Amygdala (tissue), 56 donors: Measurements from ENCODE around the gene KRTAP5-2.
A peak's percentile ranks its signal among the peaks of the same experiment; 100 is the strongest.

Experiments used
- DNase-seq, 56 donors: peaks; one replicate each; lab custom pipeline; 2025; lab: John Stamatoyannopoulos, UW

KRTAP5-2 gene

DNA sequence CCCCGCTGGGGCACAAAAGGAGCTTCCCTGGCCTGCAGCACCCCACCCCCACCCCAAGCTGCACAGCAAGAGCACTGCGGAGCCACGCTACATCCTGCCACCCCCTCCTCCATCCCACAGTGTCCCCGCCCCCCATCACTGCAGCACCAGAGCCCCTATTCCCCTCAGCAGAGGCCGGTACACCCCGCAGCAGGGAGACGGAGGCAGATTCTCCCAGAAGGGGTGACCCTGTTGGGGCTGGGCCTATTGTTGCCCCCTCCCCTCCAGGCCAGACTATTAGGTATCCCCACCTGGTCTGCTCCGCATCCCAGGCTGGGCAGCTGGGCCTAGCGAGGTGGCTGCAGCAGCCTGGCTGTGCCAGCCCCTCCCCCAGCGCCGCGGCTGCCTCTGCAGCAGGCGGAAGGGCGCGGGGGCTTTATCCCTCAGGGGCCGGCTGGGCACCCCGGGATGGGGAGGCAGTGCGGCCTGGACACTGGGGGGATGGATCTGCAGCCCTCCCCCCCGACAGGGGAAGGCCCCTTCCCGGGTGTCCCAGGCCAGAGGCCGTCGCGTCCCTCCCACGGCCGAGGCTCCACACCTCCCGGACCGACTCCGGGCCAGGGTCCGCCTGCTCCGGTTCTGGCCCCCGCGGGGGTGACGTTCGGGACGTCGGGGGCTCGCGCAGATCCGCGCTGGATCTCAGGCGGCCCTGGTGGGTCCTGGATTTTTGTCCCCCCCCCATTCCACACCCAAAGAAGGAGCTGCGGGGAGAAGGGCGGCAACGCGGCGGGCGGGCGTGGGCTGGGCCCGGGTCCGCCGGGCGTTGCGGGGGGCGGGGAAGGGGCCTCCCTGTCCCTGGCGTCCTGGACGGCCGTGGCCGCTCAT is 27.0 kb downstream of the KRTAP5-2 start:
- peak in 9 of 56 donors; percentile 29 to 68 (median 56) for DNase-seq

DNA sequence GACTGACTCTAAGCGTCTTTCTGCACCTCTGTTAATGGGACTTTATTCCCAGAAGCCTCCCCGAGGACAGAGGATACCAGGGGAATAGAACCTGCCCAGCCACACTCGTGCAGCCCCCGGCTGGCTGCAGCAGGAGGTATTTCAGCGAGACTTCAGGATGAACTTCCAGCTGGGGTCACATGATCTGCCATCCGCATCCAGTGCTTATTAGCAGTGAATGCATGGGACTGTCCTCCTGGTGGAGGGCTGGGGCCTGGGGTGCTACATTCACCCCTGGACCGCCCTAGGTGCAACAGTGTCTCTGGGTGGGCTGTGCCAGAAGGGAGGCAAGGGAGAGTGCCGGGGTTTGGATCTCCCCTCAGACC is 27.6 kb downstream of the KRTAP5-2 start:
- DNase-seq = no peak

DNA sequence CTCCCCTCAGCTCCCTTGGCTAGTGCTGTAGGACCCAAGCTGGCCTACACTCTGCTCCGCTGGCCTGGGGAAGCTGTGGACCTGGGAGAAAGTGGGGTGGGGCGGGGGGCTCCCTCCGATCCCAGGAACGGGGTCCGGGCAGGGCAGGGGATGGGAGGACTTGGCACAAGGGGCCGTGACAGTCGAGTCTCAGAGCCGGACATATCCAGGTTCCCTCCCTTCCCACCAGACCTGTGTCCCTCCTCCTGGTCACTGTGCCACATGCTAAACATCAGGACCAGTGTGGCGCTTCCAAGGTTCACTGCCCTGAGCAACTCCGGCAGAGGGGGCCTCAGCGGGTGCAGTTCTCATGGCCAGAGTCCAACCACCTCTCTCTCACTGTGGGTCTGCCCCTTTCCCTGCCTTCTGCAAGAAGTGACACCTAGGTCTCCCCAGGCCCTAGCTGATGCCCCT is 28.1 kb downstream of the KRTAP5-2 start:
- no peak for DNase-seq

DNA sequence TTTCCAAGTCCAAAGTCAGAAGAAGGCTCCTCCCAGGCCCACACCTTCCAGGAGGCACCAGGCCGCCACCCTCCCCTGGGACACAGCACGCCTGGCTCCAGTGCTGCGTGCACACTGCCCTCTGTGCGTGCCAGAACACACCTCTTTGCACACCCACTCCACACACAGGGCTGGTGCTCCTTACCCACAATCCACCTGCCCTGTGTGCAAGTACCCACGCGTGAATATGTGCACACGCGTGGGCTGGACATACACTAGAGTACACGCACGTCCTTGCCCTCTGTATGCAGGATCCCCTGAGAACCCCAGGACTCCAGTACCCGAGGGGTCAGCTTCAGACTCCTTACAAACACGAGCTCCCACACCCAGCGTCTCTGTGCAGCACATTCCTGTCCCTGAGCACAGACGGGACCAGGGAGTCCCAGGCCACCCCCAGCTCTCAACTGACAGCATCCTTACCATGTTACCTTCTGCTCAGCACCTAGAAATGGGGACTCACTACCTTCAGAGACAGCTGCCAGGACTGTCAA is 28.8 kb downstream of the KRTAP5-2 start:
- DNase-seq = no peak

DNA sequence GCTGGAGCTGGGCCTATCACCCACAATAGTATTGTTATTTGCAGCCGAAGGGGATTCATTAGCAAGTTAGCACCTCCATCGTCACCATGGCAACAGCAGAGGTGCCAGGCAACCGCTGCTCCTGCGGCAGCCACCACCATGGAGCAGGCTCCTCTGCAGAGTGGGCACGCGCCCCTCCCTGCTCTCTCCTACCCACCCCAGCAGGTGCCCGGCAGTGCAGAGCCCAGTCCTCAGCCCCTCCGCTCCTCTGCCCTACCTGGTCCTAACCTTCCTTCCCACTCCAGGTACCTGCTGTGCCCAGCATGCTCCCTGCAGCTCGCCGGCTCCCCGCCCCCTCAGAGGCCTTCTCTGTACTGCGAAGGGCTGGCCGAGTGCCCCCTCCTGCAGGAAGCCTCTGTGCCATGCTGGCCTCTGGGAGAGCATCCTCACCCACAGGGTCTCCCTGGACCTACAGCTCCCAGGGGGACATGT is 29.6 kb downstream of the KRTAP5-2 start:
- DNase-seq = peak in 4 of 56 donors; percentile 28 to 56 (median 38)

DNA sequence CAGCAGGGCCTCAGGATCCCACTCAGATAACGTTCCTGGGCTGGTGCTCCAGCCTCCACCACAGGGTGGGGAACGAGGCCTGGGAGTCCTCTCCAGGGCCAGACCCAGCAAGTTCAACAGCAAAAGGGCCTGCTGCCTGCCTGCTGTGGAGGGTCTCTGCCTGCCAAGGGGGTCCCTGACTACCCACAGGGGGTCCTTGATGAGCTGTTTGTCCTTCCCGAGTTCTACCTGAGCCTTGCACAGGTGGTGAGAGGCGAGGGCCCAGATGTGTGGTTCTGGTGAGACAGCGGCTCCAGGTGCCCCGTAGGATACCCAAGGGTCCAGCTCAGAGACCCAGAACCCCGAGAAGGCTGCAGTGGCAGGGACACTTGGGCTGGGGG is 30.4 kb downstream of the KRTAP5-2 start:
- no peak for DNase-seq

DNA sequence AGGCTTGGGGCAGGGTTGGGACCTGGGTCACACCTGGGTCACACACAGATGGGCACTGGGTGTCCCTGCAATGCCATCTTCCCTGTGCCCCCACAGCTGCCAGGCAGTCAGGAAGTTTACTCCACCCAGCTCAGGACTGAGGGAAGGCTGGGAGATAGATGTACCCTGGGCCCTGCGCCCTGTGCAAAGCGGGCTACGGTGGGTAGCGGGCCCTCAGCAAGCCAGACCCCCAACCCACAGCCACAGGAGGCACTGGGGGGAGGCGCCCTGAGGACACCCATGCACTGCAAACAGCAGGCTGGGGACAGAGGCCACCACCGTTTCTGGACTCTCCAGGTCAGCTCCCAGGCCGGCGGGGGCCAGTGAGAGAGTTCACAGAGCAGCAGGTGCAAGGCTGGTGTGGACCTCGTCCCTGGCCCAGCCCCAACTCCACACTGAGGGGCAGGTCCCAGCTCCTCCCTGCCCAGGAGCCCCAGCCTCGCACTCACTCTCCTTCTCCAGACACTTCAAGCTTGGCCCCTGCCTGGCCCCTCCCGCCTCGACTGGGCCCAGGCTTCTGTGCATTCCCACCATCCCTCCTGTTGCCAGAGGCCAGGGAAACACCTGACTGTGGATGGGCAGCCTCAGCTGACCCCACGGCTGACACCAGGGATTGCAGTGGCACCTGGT is 30.9 kb downstream of the KRTAP5-2 start:
- no peak for DNase-seq

DNA sequence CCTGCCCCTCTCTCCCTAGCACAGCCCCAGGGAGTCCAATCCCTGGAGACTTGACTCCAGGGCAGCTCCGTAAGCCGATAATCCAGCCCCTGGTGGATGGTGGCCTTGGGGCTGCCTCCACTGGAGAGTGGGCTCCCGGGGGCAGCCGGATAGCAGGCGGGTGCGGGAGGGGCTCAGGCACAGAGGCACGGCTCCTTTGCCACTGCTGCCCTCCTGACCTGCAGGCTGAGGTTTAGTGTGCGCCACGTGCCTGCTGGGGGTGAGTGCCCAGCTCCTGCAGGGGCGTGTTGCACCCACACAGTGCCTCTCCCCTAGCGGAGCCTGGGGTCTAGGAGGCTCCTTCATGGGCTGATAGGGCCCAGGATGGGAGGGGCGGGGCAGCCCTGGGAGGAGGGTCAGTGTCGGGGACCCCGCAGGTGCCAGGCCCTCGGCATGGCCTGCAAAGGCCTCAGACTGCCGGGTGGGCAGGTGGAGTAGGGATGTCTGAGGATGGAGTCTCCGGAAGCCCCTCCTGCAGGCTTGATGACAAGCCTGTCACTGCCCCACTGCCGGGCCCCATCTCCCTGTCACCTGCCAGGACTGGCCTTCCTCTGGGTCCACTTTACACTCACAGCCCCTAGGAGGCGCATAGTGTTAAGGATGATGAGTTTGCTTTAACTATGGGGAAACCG is 31.6 kb downstream of the KRTAP5-2 start:
- DNase-seq = no peak

DNA sequence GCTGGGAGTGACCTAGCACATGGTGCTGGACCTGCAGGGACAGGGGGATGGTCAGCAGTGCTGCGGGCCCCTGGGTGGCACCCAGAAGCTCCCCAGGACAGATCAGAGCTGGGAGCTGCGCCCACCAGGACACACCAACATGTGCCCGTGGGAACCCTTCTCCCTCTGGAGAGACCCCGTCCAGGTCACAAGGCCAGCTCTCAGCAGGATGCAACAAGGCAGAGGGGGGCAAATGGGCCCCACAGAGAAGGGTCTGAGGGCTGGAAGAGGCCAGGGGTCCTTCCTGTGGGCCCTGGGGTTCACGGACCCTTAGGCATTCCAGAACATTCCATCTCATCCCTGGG is 32.2 kb downstream of the KRTAP5-2 start:
- DNase-seq = no peak

DNA sequence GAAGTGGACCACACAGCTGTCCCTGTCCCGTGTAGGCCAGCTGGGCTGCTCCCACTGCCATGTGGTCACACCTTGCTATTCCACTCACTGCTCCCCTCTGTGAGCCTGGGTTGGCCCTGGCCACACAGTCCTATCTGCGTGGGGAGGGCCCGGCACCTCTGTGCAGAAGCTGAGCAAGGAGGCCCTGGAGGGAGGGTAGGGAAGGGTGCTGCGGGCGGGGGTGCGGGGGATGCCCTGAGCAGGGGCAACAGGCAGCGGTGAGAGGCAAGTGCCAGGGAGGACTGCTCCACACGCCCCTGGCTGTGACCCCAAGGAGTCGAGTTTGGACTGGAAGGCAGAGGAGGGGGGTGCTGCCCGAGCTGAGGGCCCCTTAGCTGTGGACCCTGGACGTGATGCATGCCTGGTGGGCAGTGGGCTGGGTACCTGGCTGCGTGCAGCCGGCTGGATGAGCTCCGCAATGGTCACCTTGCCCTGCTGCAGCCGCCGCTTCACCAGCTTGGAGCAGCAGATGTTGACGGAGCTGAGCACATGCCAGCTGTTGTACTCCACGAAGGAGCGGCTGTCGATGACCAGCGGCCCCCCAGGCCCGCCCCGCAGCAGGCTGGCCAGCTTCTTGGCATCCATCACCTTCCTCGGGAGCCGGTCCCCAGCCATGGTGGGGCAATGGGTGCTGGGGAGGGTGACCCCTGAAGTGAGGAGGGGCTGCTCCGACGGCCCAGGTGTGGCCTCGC is 32.8 kb downstream of the KRTAP5-2 start:
- DNase-seq = no peak

DNA sequence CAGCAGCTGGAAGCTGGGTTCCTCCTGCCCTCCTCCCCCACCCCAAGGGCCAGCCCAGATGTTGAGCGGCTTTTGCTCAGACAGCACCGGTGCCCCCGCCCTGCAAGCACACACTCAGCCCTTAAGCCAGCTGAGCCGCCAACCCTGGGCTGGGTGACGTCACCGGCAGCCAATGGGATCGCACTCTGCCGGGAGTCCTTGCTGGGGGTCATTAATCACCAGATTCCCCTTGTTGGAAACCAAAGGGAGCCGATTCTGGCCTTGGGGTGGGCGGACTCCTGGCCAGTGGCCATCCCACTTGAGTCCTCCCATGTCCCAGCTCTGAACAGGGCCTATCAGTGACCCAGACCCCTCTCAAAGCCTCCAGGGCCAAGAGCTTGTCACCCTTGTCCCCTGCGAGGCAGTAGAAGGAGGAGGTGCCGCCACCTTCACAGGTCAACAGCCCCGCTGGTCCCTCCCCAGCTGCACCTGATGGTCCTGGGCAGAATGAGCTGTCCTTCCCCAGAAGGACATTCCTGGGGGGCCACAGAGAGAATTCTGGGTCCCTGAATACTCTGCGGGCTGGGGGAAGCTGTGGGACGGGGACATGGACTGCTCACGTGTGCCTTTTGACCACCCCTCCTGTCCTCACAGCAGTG is 33.4 kb downstream of the KRTAP5-2 start:
- DNase-seq = peak in 24 of 56 donors; percentile 24 to 88 (median 56)

DNA sequence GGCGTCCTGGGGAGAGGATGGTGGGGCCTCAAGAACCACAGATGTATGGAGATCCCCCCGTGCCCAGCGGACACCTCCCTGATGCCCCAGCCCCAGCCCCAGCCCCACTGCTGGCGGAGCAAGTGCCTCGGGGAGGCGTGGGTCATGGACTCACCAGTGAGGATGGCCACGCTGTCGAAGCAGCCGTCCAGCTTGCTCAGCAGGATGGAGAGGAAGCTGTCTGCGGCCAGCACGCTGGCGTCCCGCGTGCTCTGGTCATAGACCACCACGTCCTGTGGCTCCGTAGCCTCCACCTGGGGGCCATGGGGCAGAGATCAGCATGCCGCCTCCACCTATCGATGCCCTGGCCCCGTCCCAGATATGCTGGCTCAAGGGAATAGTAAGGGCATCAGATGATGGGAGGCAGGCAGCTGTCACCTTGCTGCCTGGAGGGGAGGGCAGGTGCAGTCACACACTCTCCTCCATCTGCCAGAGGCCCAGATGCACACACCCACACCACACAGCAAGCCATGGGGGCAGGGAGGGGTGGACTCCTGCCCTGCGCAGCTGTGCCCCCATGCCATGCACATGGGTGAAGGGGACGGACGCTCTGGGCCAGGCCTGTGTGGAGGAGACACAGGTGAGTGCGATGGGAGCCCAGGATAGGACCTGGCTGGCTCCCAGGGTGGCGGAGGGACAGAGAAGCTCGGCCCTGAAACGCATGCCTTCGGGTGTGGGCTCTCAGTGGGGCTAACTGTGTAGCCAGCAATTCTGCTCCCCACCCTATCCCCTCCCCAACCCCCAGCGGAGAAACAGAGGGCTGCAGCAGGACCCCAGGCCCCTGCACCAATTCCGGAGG is 34.2 kb downstream of the KRTAP5-2 start:
- no peak for DNase-seq

DNA sequence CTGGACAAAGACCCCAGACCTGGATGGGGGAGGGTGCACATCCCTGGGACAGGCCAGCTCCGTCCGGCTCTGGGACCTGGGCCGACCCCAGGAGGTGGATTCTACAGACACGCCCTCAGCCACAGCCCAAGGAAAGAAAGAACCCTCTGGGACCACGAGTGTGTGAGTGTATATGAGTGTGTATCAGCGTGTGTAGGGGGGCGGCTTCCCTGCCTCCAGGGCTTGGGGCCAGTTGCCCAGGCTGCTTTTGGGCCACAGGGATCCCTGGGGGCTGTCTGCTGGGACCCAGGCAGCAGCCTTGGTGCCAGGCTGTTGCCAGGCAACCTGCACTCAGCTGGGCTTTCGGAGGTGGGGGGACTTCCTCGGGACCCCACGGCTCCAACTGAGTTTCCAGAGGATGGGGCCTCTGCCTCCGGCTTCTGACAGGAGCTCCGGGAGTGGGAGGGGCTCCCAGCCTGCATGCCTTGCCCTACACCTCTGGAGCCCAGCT is 34.9 kb downstream of the KRTAP5-2 start:
- DNase-seq = no peak

DNA sequence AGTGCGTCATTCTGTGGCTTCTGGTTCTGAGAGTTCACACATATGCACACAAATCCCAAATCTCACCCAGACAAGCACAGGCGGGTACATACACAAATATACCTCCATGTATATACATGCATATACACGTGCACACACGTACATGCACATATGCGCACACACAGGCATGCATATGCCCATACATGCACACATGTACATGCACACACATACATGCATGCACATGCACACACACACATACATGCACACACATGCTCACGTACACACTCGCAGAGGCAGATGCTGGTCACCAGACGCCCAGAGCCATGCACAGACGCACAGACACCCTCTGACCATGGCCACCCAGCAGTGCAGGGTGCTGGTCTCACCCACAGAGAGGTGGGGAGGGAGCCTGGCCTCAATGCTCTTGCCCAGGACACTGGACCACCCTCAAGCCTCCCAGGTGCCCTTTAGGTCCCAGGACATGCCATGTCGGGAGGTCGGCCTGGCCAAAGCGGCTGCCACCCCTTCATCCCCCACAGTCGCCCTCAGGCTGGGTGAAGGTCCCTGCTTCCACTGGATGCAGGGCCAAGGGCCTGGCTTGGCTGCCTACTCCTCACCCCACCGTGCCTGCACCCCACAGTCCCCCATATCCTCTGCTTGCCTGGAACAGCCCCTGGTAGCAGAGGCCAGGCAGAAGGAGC is 35.5 kb downstream of the KRTAP5-2 start:
- DNase-seq = no peak

DNA sequence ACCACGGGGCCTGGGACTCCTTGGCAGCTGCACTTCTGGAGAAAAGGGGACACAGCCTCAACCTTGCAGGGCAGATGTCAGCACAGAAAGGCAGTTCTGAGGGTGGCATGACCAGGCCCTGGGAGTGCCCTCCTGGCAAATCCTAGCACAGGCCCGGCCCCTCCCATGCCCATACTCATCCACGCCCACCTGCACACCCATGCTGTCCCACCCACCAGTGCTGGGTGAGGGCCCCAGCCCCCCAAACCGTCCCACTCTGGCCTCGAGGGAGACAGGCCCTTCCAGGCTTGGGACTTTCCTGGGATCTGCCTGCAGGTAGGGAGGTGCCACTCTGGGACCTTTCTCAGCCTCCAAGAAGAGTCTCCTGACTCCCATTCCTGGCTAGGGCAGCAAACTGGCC is 36.1 kb downstream of the KRTAP5-2 start:
- DNase-seq = no peak

DNA sequence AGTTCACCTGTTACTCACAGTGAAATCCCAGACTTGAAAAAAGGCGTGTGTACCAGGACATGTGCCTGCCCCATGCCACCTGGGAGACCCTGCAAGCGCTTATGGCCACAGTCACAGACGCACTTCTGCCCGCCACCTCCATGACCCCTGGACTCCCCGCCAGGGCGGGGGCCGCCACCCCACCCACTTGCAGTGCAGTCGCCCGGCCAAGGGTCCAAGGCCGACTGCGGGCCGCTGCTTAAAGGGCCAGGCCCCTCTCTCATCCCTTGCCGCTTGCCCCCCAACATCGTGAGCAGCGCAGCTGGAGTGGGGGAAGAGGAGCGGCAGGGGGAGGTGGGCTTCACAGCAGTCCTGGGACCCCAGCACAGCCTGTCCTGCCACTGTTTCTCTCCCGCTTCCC is 36.8 kb downstream of the KRTAP5-2 start:
- no peak for DNase-seq

DNA sequence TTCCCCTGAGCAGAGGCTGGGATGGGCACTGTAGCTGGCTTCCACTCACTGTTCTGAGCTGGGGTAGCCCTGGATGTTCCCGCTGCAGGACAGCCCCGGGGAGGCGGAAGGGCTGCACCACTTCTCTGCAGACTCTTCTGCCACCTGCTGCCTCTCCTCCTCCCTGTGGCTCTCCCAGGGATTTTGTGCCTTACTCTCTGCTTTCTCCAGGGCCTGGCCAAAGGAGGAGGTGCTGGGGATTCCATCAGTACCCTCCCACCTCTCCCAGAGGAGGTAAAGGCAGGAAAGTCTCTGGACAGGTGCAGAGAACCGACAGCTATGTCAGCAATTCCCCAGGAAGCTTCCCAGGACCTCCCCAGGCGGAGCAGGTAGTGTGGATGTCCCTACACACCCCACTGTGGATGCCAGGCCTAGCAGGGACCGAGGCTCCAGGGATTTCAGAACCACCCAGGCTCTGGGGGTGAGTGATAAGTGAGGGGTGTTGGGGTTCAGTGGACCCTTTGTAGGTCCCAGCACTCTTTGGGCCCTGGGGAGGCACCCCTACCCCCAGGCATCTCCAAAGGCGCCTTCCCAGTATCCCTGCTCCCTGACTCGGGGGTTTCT is 37.3 kb downstream of the KRTAP5-2 start:
- no peak for DNase-seq
